ENCODE data around the gene UXS1.

The UXS1 gene

GRCh38 chr2:106184857-106185256, 9.2 kb downstream of the UXS1 start:
- Histone ChIP-seq H3K27me3 (ENCODE audit: control insufficient read depth, insufficient read depth, low read length) (no peaks in the 10 kb centered on the region), H3K36me3 (ENCODE audit: control insufficient read depth, insufficient read depth, low read length) (no peaks in the 10 kb centered on the region)

GRCh38 chr2:106184394-106184793, 9.7 kb downstream of the UXS1 start:
- H3K4me3 ChIP-seq (ENCODE audit: low read length), result no peak overlapping the region
- H3K9ac ChIP-seq (ENCODE audit: low read length), result no peak overlapping the region
- H3K27ac ChIP-seq (ENCODE audit: low read depth, low read length), result no peak overlapping the region
- no peaks in the 10 kb centered on the region for H3K36me3 ChIP-seq (ENCODE audit: control insufficient read depth, insufficient read depth, low read length)
- H3K4me1 ChIP-seq (ENCODE audit: control insufficient read depth, insufficient read depth, low read length), result no peaks in the 10 kb centered on the region
- H3K27me3 ChIP-seq (ENCODE audit: control insufficient read depth, insufficient read depth, low read length), result no peaks in the 10 kb centered on the region

More at GRCh38 chr2:106184857-106185256, 9.2 kb downstream of the UXS1 start:
- Histone ChIP-seq H3K9ac (ENCODE audit: low read length) (no peak overlapping the region), H3K27ac (ENCODE audit: low read depth, low read length) (no peak overlapping the region), H3K4me3 (ENCODE audit: low read length) (no peak overlapping the region), H3K4me1 (ENCODE audit: control insufficient read depth, insufficient read depth, low read length) (no peaks in the 10 kb centered on the region)

GRCh38 chr2:106183101-106183696, 10.9 kb downstream of the UXS1 start:
- no peak overlapping the region for H3K4me3 ChIP-seq (ENCODE audit: low read length)

GRCh38 chr2:106181064-106181463, 13.0 kb downstream of the UXS1 start:
- Histone ChIP-seq H3K27me3 (ENCODE audit: control insufficient read depth, insufficient read depth, low read length) (no peaks in the 10 kb centered on the region), H3K27ac (ENCODE audit: low read depth, low read length) (no peak overlapping the region), H3K4me1 (ENCODE audit: control insufficient read depth, insufficient read depth, low read length) (no peaks in the 10 kb centered on the region), H3K9ac (ENCODE audit: low read length) (no peak overlapping the region), H3K36me3 (ENCODE audit: control insufficient read depth, insufficient read depth, low read length) (no peaks in the 10 kb centered on the region), H3K4me3 (ENCODE audit: low read length) (no peak overlapping the region)

More at GRCh38 chr2:106183101-106183696, 10.9 kb downstream of the UXS1 start:
- Histone ChIP-seq H3K9ac (ENCODE audit: low read length) (no peak overlapping the region), H3K27me3 (ENCODE audit: control insufficient read depth, insufficient read depth, low read length) (no peaks in the 10 kb centered on the region), H3K27ac (ENCODE audit: low read depth, low read length) (no peak overlapping the region), H3K4me1 (ENCODE audit: control insufficient read depth, insufficient read depth, low read length) (no peaks in the 10 kb centered on the region), H3K36me3 (ENCODE audit: control insufficient read depth, insufficient read depth, low read length) (no peaks in the 10 kb centered on the region)

- no peaks in the 10 kb centered on the region for H3K27me3 ChIP-seq (ENCODE audit: control insufficient read depth, insufficient read depth, low read length)
- H3K27ac ChIP-seq (ENCODE audit: low read depth, low read length), result no peak overlapping the region
- no peak overlapping the region for H3K4me3 ChIP-seq (ENCODE audit: low read length)
- H3K4me1 ChIP-seq (ENCODE audit: control insufficient read depth, insufficient read depth, low read length), result no peaks in the 10 kb centered on the region
- no peak overlapping the region for H3K9ac ChIP-seq (ENCODE audit: low read length)
- H3K36me3 ChIP-seq (ENCODE audit: control insufficient read depth, insufficient read depth, low read length), result no peaks in the 10 kb centered on the region
Observed at GRCh38 chr2:106180602-106181001, 13.5 kb downstream of the UXS1 start.

GRCh38 chr2:106178716-106179115, 15.4 kb downstream of the UXS1 start:
- Histone ChIP-seq H3K27ac (ENCODE audit: low read depth, low read length) (no peak overlapping the region), H3K36me3 (ENCODE audit: control insufficient read depth, insufficient read depth, low read length) (no peaks in the 10 kb centered on the region), H3K9ac (ENCODE audit: low read length) (no peak overlapping the region), H3K4me1 (ENCODE audit: control insufficient read depth, insufficient read depth, low read length) (no peaks in the 10 kb centered on the region), H3K27me3 (ENCODE audit: control insufficient read depth, insufficient read depth, low read length) (no peaks in the 10 kb centered on the region), H3K4me3 (ENCODE audit: low read length) (no peak overlapping the region)

- no peaks in the 10 kb centered on the region for H3K27me3 ChIP-seq (ENCODE audit: control insufficient read depth, insufficient read depth, low read length)
- H3K9ac ChIP-seq (ENCODE audit: low read length), result no peak overlapping the region
- H3K27ac ChIP-seq (ENCODE audit: low read depth, low read length), result no peak overlapping the region
- H3K4me1 ChIP-seq (ENCODE audit: control insufficient read depth, insufficient read depth, low read length), result no peaks in the 10 kb centered on the region
- H3K4me3 ChIP-seq (ENCODE audit: low read length), result no peak overlapping the region
- H3K36me3 ChIP-seq (ENCODE audit: control insufficient read depth, insufficient read depth, low read length), result no peaks in the 10 kb centered on the region
Observed at GRCh38 chr2:106177581-106177980, 16.5 kb downstream of the UXS1 start.

- Histone ChIP-seq H3K27me3 (ENCODE audit: control insufficient read depth, insufficient read depth, low read length) (no peaks in the 10 kb centered on the region), H3K4me1 (ENCODE audit: control insufficient read depth, insufficient read depth, low read length) (no peaks in the 10 kb centered on the region)
Observed at GRCh38 chr2:106176446-106177099, 17.5 kb downstream of the UXS1 start.

GRCh38 chr2:106175086-106175850, 18.8 kb downstream of the UXS1 start:
- H3K4me3 ChIP-seq (ENCODE audit: low read length), result no peak overlapping the region
- H3K27me3 ChIP-seq (ENCODE audit: control insufficient read depth, insufficient read depth, low read length), result no peaks in the 10 kb centered on the region
- no peaks in the 10 kb centered on the region for H3K36me3 ChIP-seq (ENCODE audit: control insufficient read depth, insufficient read depth, low read length)
- H3K9ac ChIP-seq (ENCODE audit: low read length), result no peak overlapping the region
- H3K27ac ChIP-seq (ENCODE audit: low read depth, low read length), result no peak overlapping the region
- H3K4me1 ChIP-seq (ENCODE audit: control insufficient read depth, insufficient read depth, low read length), result no peaks in the 10 kb centered on the region

More at GRCh38 chr2:106176446-106177099, 17.5 kb downstream of the UXS1 start:
- Histone ChIP-seq H3K36me3 (ENCODE audit: control insufficient read depth, insufficient read depth, low read length) (no peaks in the 10 kb centered on the region), H3K9ac (ENCODE audit: low read length) (no peak overlapping the region), H3K4me3 (ENCODE audit: low read length) (no peak overlapping the region), H3K27ac (ENCODE audit: low read depth, low read length) (no peak overlapping the region)

- no peaks in the 10 kb centered on the region for H3K27me3 ChIP-seq (ENCODE audit: control insufficient read depth, insufficient read depth, low read length)
- H3K27ac ChIP-seq (ENCODE audit: low read depth, low read length), result no peak overlapping the region
- no peak overlapping the region for H3K9ac ChIP-seq (ENCODE audit: low read length)
- H3K4me1 ChIP-seq (ENCODE audit: control insufficient read depth, insufficient read depth, low read length), result no peaks in the 10 kb centered on the region
- H3K4me3 ChIP-seq (ENCODE audit: low read length), result no peak overlapping the region
- H3K36me3 ChIP-seq (ENCODE audit: control insufficient read depth, insufficient read depth, low read length), result no peaks in the 10 kb centered on the region
Observed at GRCh38 chr2:106174056-106174455, 20.0 kb downstream of the UXS1 start.

- Histone ChIP-seq H3K27ac (ENCODE audit: low read depth, low read length) (no peak overlapping the region), H3K9ac (ENCODE audit: low read length) (no peak overlapping the region), H3K36me3 (ENCODE audit: control insufficient read depth, insufficient read depth, low read length) (no peaks in the 10 kb centered on the region), H3K4me1 (ENCODE audit: control insufficient read depth, insufficient read depth, low read length) (no peaks in the 10 kb centered on the region), H3K27me3 (ENCODE audit: control insufficient read depth, insufficient read depth, low read length) (no peaks in the 10 kb centered on the region), H3K4me3 (ENCODE audit: low read length) (no peak overlapping the region)
Observed at GRCh38 chr2:106172649-106173048, 21.5 kb downstream of the UXS1 start.

- H3K9ac ChIP-seq (ENCODE audit: low read length), result no peak overlapping the region
- H3K27ac ChIP-seq (ENCODE audit: low read depth, low read length), result no peak overlapping the region
- H3K4me3 ChIP-seq (ENCODE audit: low read length), result no peak overlapping the region
- no peaks in the 10 kb centered on the region for H3K27me3 ChIP-seq (ENCODE audit: control insufficient read depth, insufficient read depth, low read length)
- no peaks in the 10 kb centered on the region for H3K4me1 ChIP-seq (ENCODE audit: control insufficient read depth, insufficient read depth, low read length)
- no peaks in the 10 kb centered on the region for H3K36me3 ChIP-seq (ENCODE audit: control insufficient read depth, insufficient read depth, low read length)
Observed at GRCh38 chr2:106168657-106169056, 25.4 kb downstream of the UXS1 start.
